GM23338 (cell line): ENCODE measurements around the gene TMEM218. TPM values are rescaled to one million over a fixed set of nuclear protein-coding genes. Genes with fewer than 3 reads are reported as not detected.

Experiments
- ATAC-seq: fragments of 200-7000 bp; cut with Tn5 transposase; 3 replicates; pipeline ENCODE4 v1.9.1; 2020
- DNase-seq: peaks from one replicate; pipeline ENCODE4 v3.0.0-alpha.2; 2015; ENCODE audit warnings: low spot score
- H2AFZ ChIP-seq: fragments of 200-600 bp; sonication (generic); 2 replicates; pipeline ENCODE4 v1.8.0; 2016; ENCODE audit warnings: antibody characterized with exemption, mild to moderate bottlenecking, moderate library complexity
- H3F3A ChIP-seq: fragments of 200-600 bp; sonication (generic); replicated peaks from 2 replicates; pipeline ENCODE4 v1.8.0; 2017; ENCODE audit warnings: antibody characterized with exemption, mixed run types, low read depth
- H3K27ac ChIP-seq: fragments of 200-600 bp; sonication (generic); 2 replicates; pipeline ENCODE4 v1.6.1; 2016; ENCODE audit warnings: low read depth
- H3K27me3 ChIP-seq: fragments of 200-600 bp; sonication (generic); 2 replicates; pipeline ENCODE4 v1.8.0; 2016; ENCODE audit warnings: mild to moderate bottlenecking, mixed run types, moderate library complexity; ENCODE audit not compliant: insufficient read depth
- H3K36me3 ChIP-seq: fragments of 200-600 bp; sonication (generic); 2 replicates; pipeline ENCODE4 v1.8.0; 2016; ENCODE audit warnings: mild to moderate bottlenecking; ENCODE audit not compliant: insufficient read depth
- H3K4me1 ChIP-seq: fragments of 200-600 bp; sonication (generic); 2 replicates; pipeline ENCODE4 v1.8.0; 2016; ENCODE audit warnings: mild to moderate bottlenecking, moderate library complexity; ENCODE audit not compliant: insufficient read depth
- H3K4me2 ChIP-seq: fragments of 200-600 bp; sonication (generic); 2 replicates; pipeline ENCODE4 v1.7.1; 2017; ENCODE audit warnings: mixed run types
- H3K4me3 ChIP-seq: fragments of 200-600 bp; sonication (generic); 2 replicates; pipeline ENCODE4 v1.6.1; 2016; ENCODE audit warnings: mixed run types
- H3K79me2 ChIP-seq: fragments of 200-600 bp; sonication (generic); replicated peaks from 2 replicates; pipeline ENCODE4 v1.8.0; 2017; ENCODE audit warnings: mild to moderate bottlenecking; ENCODE audit not compliant: insufficient read depth
- H3K9me2 ChIP-seq: fragments of 200-600 bp; sonication (generic); 2 replicates; pipeline ENCODE4 v1.8.0; 2017; ENCODE audit not compliant: insufficient read depth
- H4K20me1 ChIP-seq: fragments of 200-600 bp; sonication (generic); replicated peaks from 2 replicates; pipeline ENCODE4 v1.8.0; 2017; ENCODE audit warnings: mild to moderate bottlenecking; ENCODE audit not compliant: insufficient read depth
- H3K27ac Mint-ChIP-seq: 2 replicates; pipeline ENCODE4 v1.8.0; 2020; ENCODE audit warnings: inconsistent platforms, mild to moderate bottlenecking, moderate library complexity, mixed read lengths
- H3K27me3 Mint-ChIP-seq: 3 replicates; pipeline ENCODE4 v1.8.0; 2022; ENCODE audit warnings: low read depth, mild to moderate bottlenecking, moderate library complexity, mixed read lengths, inconsistent platforms; ENCODE audit not compliant: insufficient read depth, poor library complexity
- H3K36me3 Mint-ChIP-seq: 3 replicates; pipeline ENCODE4 v1.8.0; 2021; ENCODE audit warnings: low read depth, mild to moderate bottlenecking, inconsistent platforms, moderate library complexity, mixed read lengths
- H3K4me1 Mint-ChIP-seq: 3 replicates; pipeline ENCODE4 v1.8.0; 2020; ENCODE audit warnings: mild to moderate bottlenecking, inconsistent platforms, mixed read lengths
- H3K4me3 Mint-ChIP-seq: 3 replicates; pipeline ENCODE4 v1.8.0; 2021; ENCODE audit warnings: moderate library complexity, mild to moderate bottlenecking, inconsistent platforms, mixed read lengths
- H3K9me3 Mint-ChIP-seq: 3 replicates; pipeline ENCODE4 v1.8.0; 2020; ENCODE audit warnings: moderate library complexity, mild to moderate bottlenecking, inconsistent platforms, mixed read lengths
- CTCF ChIP-seq, 2 experiments: fragments of 200-600 bp in 1 of 2; sonication (generic) in 1 of 2; conservative IDR thresholded peaks; 2 replicates each; pipeline versions ENCODE4 v1.5.1 to v1.6.1; 2016 to 2017; ENCODE audit warnings: antibody characterized with exemption in 2 of 2, low read depth in 2 of 2, mild to moderate bottlenecking in 2 of 2, moderate library complexity in 1 of 2
- REST ChIP-seq: IDR thresholded peaks from one replicate; pipeline ENCODE4 v1.6.1; 2018; ENCODE audit warnings: antibody characterized with exemption; ENCODE audit not compliant: unreplicated experiment
- ZNF114 ChIP-seq: fragments of 250-450 bp; sonication (Bioruptor Pico); IDR thresholded peaks from 2 replicates; pipeline ENCODE4 v1.5.0; 2020; ENCODE audit warnings: mild to moderate bottlenecking, moderate library complexity
- polyA plus RNA-seq: library from polyadenylated mRNA; unstranded; fragments of >200 nt; fragmentation: Nextera tagmentation; extraction: Ambion mirVana; gene quantifications from 2 replicates; pipeline ENCODE4 v1.2.1, GENCODE V29; 2016
- total RNA-seq: library from RNA; depleted of rRNA; stranded (reverse); fragments of >200 nt; shearing (Covaris generic); gene quantifications from 2 replicates; pipeline ENCODE4 v1.2.3, GENCODE V29; 2014

Gene TMEM218
- total and polyA plus RNA-seq, 2 experiments from 2014 or later, result 23.7 to 24.2 TPM

- no peaks in the 10 kb centered on the region for H3K79me2 ChIP-seq
Observed at GRCh38 chr11:125091247-125091876, 20.1 kb downstream of the TMEM218 start.

More at GRCh38 chr11:125091247-125091876, 20.1 kb downstream of the TMEM218 start:
- TF ChIP-seq CTCF (conservative IDR thresholded peaks at IDR 0.05; ENCODE audit: low read depth in 2 of 2) (peak; percentile 89 to 97), REST (no peak), ZNF114 (CRISPR knock-in tag) (no peak)
- no peak overlapping the region for H3K4me3 Mint-ChIP-seq
- H3K36me3 ChIP-seq, result 0 out of 2 replicates have a peak, but pooled peaks cover under 1% of the 10 kb centered on the region
- peaks cover 20% of the 10 kb centered on the region for H3K4me1 ChIP-seq
- no peaks in the 10 kb centered on the region for H3K27me3 ChIP-seq
- no peak overlapping the region for H3K4me2 ChIP-seq
- H3F3A ChIP-seq, result no peaks in the 10 kb centered on the region
- H3K27ac ChIP-seq, result no peak overlapping the region
- peaks cover 2% of the 10 kb centered on the region for H3K27me3 Mint-ChIP-seq
- ATAC-seq (peak; percentile 93), DNase-seq (peak; percentile 87)
- H3K9me2 ChIP-seq, result no peaks in the 10 kb centered on the region
- H3K4me1 Mint-ChIP-seq, result peaks cover 41% of the 10 kb centered on the region
- H3K4me3 ChIP-seq, result no peak overlapping the region
- H2AFZ ChIP-seq, result no peak overlapping the region
- no peaks in the 10 kb centered on the region; the same call in 2 of the 3 replicates for H3K36me3 Mint-ChIP-seq
- H3K9me3 Mint-ChIP-seq, result no peaks in the 10 kb centered on the region
- H3K27ac Mint-ChIP-seq, result no peak overlapping the region
- H4K20me1 ChIP-seq, result no peaks in the 10 kb centered on the region; the same call in 1 of the 2 replicates
